Uterus (tissue), 4 donors: ENCODE results near the gene ARID3C. TPM values are rescaled to one million over a fixed set of nuclear protein-coding genes. Genes with fewer than 3 reads are reported as not detected.

Experiments
- DNase-seq, 2 donors: peaks; one replicate each; pipeline ENCODE4 v3.0.0-alpha.2; 2019 to 2020
- H3K27ac ChIP-seq, 2 donors: fragments of 200-600 bp; sonication (generic); 1 replicate in 1 of 2; 2 replicates in 1 of 2; pipeline ENCODE4 v1.5.1; 2016 to 2018
- H3K27me3 ChIP-seq, 2 donors: fragments of 200-600 bp; sonication (generic); one replicate each; pipeline ENCODE4 v1.5.1; 2018 to 2019; ENCODE audit warnings: control low read depth in 1 of 2
- H3K36me3 ChIP-seq, 2 donors: fragments of 200-600 bp; sonication (generic); one replicate each; pipeline ENCODE4 v1.5.1; 2019; ENCODE audit warnings: control low read depth in 1 of 2
- H3K4me1 ChIP-seq, 2 donors: fragments of 200-600 bp; sonication (generic); one replicate each; pipeline ENCODE4 v1.5.1; 2018 to 2019; ENCODE audit warnings: control low read depth in 1 of 2
- H3K4me3 ChIP-seq, 2 donors: fragments of 200-600 bp; sonication (generic); 1 replicate in 1 of 2; 2 replicates in 1 of 2; pipeline ENCODE4 v1.5.1; 2018 to 2019; ENCODE audit warnings: mild to moderate bottlenecking in 1 of 2
- H3K9me3 ChIP-seq, 2 donors: fragments of 200-600 bp; sonication (generic); one replicate each; pipeline ENCODE4 v1.5.1; 2019; ENCODE audit warnings: control low read depth in 1 of 2
- CTCF ChIP-seq, 4 experiments: fragments of 200-600 bp in 2 of 4; fragments of 450-650 bp in 2 of 4; sonication (generic) in 2 of 4; IDR thresholded peaks; one replicate each; pipeline ENCODE4 v1.5.1; 2016 to 2019; ENCODE audit warnings: antibody characterized with exemption in 4 of 4, mild to moderate bottlenecking in 2 of 4, moderate library complexity in 1 of 4
- POLR2A ChIP-seq, 2 donors: fragments of 450-650 bp; IDR thresholded peaks; one replicate each; pipeline ENCODE4 v1.6.1; 2016; ENCODE audit warnings: antibody characterized with exemption in 2 of 2, mild to moderate bottlenecking in 1 of 2, moderate library complexity in 1 of 2
- intact Hi-C: fragments of 100-400 bp; cut with DNase I; formaldehyde crosslinking; loops from one replicate; pipeline ENCODE4 v1.15.1; 2023; ENCODE audit warnings: low total_unique reads
- total RNA-seq, 4 donors: library from RNA; depleted of rRNA in 3 of 4; stranded (reverse); fragments of >200 nt in 3 of 4; gene quantifications; one replicate each; pipeline versions ENCODE4 v1.1.0 to v1.2.4, GENCODE V29; 2014 to 2023
- donor health status: DM: yes; HTN: yes; CAD: no.

The ARID3C gene
- total RNA-seq = under 1 TPM in 2 of 4 donors, not detected in 2; 0.35 to 0.82 TPM

- Histone ChIP-seq H3K27me3 (peaks cover 39 to 53% of the 10 kb centered on the region in 2 donors), H3K4me3 (peak within 1 kb of the TSS in 1 of 2 donors; percentile 26), H3K27ac (no peak within 1 kb of the TSS), H3K9me3 (no peaks in the 10 kb centered on the region), H3K4me1 (peaks cover 0 to 4% of the 10 kb centered on the region in 2 donors), H3K36me3 (no peaks in the 10 kb centered on the region)
- intact Hi-C loops = no loop called here
- TF ChIP-seq CTCF (IDR thresholded peaks at IDR 0.05) (no peak), POLR2A (IDR thresholded peaks at IDR 0.05) (no peak)
- DNase-seq = no peak
These were observed at the start of gene ARID3C for GRCh38 chr9:34628656-34629490. ARID3C (minus strand) TSS chr9:34629066; CDS start chr9:34628014, 1,052 bp downstream.

- no peak overlapping the region for H3K27ac ChIP-seq
- intact Hi-C loops = no loop called here
- DNase-seq = no peak
These were observed 47.0 kb upstream of the ARID3C start for GRCh38 chr9:34675869-34676268.

GRCh38 chr9:34675048-34675714 is 46.3 kb upstream of the ARID3C start:
- peak; percentile 6 to 54 (median 35) for TF ChIP-seq CTCF (IDR thresholded peaks at IDR 0.05)
- TF ChIP-seq POLR2A (IDR thresholded peaks at IDR 0.05) = no peak
- Histone ChIP-seq H3K27me3 (no peaks in the 10 kb centered on the region), H3K36me3 (no peaks in the 10 kb centered on the region), H3K4me1 (no peaks in the 10 kb centered on the region), H3K27ac (no peak overlapping the region), H3K4me3 (no peak overlapping the region), H3K9me3 (no peaks in the 10 kb centered on the region)
- DNase-seq = peak in 1 of 2 donors; percentile 37
- intact Hi-C loops = no loop called here

More at GRCh38 chr9:34675869-34676268, 47.0 kb upstream of the ARID3C start:
- TF ChIP-seq CTCF (IDR thresholded peaks at IDR 0.05) = no peak
- no peak for TF ChIP-seq POLR2A (IDR thresholded peaks at IDR 0.05)
- H3K4me3 ChIP-seq = no peak overlapping the region
- no peaks in the 10 kb centered on the region for H3K9me3 ChIP-seq
- no peaks in the 10 kb centered on the region for H3K36me3 ChIP-seq
- H3K4me1 ChIP-seq = no peaks in the 10 kb centered on the region
- no peaks in the 10 kb centered on the region for H3K27me3 ChIP-seq

- Histone ChIP-seq H3K36me3 (no peaks in the 10 kb centered on the region), H3K27ac (no peak overlapping the region), H3K27me3 (no peaks in the 10 kb centered on the region), H3K9me3 (no peaks in the 10 kb centered on the region), H3K4me3 (no peak overlapping the region), H3K4me1 (no peaks in the 10 kb centered on the region)
- intact Hi-C loops = no loop called here
- TF ChIP-seq POLR2A (IDR thresholded peaks at IDR 0.05) (no peak), CTCF (IDR thresholded peaks at IDR 0.05) (no peak)
- DNase-seq = no peak
These were observed 45.6 kb upstream of the ARID3C start for GRCh38 chr9:34674440-34674839.

GRCh38 chr9:34671307-34671706 is 42.4 kb upstream of the ARID3C start:
- H3K27ac ChIP-seq = no peak overlapping the region
- no peaks in the 10 kb centered on the region for H3K27me3 ChIP-seq
- H3K4me1 ChIP-seq = no peaks in the 10 kb centered on the region
- DNase-seq = no peak
- no peaks in the 10 kb centered on the region for H3K9me3 ChIP-seq
- H3K36me3 ChIP-seq = no peaks in the 10 kb centered on the region
- intact Hi-C loops = no loop called here
- H3K4me3 ChIP-seq = no peak overlapping the region
- TF ChIP-seq POLR2A (IDR thresholded peaks at IDR 0.05) (no peak), CTCF (IDR thresholded peaks at IDR 0.05) (no peak)
